Kidney epithelial cell (primary cell): ENCODE results near the gene SIT1. TPM values are rescaled to one million over a fixed set of nuclear protein-coding genes. Genes with fewer than 3 reads are reported as not detected.

Source experiments
- DNase-seq: peaks from one replicate; pipeline ENCODE4 v3.0.0-alpha.2; 2010; ENCODE audit warnings: low read depth
- H3K27me3 ChIP-seq: 2 replicates; pipeline ENCODE4 v1.6.0; 2011; ENCODE audit warnings: low read length; ENCODE audit not compliant: control insufficient read depth, insufficient read depth
- H3K36me3 ChIP-seq: 2 replicates; pipeline ENCODE4 v1.5.1; 2011; ENCODE audit warnings: low read length; ENCODE audit not compliant: control insufficient read depth, insufficient read depth
- H3K4me3 ChIP-seq: 2 replicates; pipeline ENCODE4 v1.5.1; 2011; ENCODE audit warnings: low read depth, mild to moderate bottlenecking, control low read depth, low read length
- CTCF ChIP-seq: IDR thresholded peaks from 2 replicates; pipeline ENCODE4 v1.5.1; 2011; ENCODE audit warnings: mild to moderate bottlenecking, moderate library complexity, low read length, control low read depth, inconsistent platforms; ENCODE audit not compliant: insufficient read depth, poor library complexity, severe bottlenecking
- total RNA-seq: library from RNA; depleted of rRNA; stranded (reverse); fragments of >200 nt; gene quantifications from 2 replicates; pipeline ENCODE4 v1.2.3, GENCODE V29; 2015

SIT1 gene
- total RNA-seq, 1 donor from 2014 or later: not detected

- Histone ChIP-seq H3K4me3 (no peak overlapping the region), H3K27me3 (no peaks in the 10 kb centered on the region), H3K36me3 (peaks cover 2% of the 10 kb centered on the region)
- no peak for TF ChIP-seq CTCF
- DNase-seq: no peak
Observed at GRCh38 chr9:35684921-35685320, 34.2 kb upstream of the SIT1 start.

- H3K4me3 ChIP-seq: no peak overlapping the region
- H3K36me3 ChIP-seq: peaks cover 2% of the 10 kb centered on the region
- H3K27me3 ChIP-seq: no peaks in the 10 kb centered on the region
- no peak for TF ChIP-seq CTCF
- DNase-seq: no peak
Observed at GRCh38 chr9:35683323-35683722, 32.6 kb upstream of the SIT1 start.

- no peak for DNase-seq
- Histone ChIP-seq H3K27me3 (no peaks in the 10 kb centered on the region), H3K36me3 (peaks cover 2% of the 10 kb centered on the region), H3K4me3 (no peak overlapping the region)
- no peak for TF ChIP-seq CTCF
Observed at GRCh38 chr9:35682520-35683315, 32.0 kb upstream of the SIT1 start.

- DNase-seq: no peak
- peaks cover 2% of the 10 kb centered on the region for H3K36me3 ChIP-seq
- no peak overlapping the region for H3K4me3 ChIP-seq
- TF ChIP-seq CTCF: no peak
- H3K27me3 ChIP-seq: no peaks in the 10 kb centered on the region
Observed at GRCh38 chr9:35682051-35682450, 31.3 kb upstream of the SIT1 start.

- no peaks in the 10 kb centered on the region for H3K27me3 ChIP-seq
- H3K4me3 ChIP-seq: no peak overlapping the region
- H3K36me3 ChIP-seq: peaks cover 2% of the 10 kb centered on the region
- DNase-seq: no peak
- TF ChIP-seq CTCF: no peak
Observed at GRCh38 chr9:35681341-35682002, 30.7 kb upstream of the SIT1 start.
